IMR-90 (cell line): Measurements from ENCODE around the gene LAMA2. TPM values are rescaled to one million over a fixed set of nuclear protein-coding genes. Genes with fewer than 3 reads are reported as not detected.

Experiments used
- ATAC-seq: fragments of 200-7000 bp; cut with Tn5 transposase; 2 replicates; pipeline ENCODE4 v1.9.1; 2020; ENCODE audit warnings: low read depth, mild to moderate bottlenecking, moderate library complexity
- BruUV-seq: library from RNA; stranded (reverse); fragments of 400-500 nt; replicated peaks from 2 replicates; lab custom pipeline; 2021; lab: Mats Ljungman, UMichigan
- CTCF ChIA-PET: fragments of 300-600 bp; formaldehyde crosslinking; extraction: SDS; loops from one replicate; lab custom pipeline; 2021; ENCODE audit warnings: antibody characterized with exemption; lab: Yijun Ruan, JAX
- POLR2A ChIA-PET: fragments of 300-600 bp; sonication (Branson Sonifier 250); formaldehyde crosslinking; loops from one replicate; lab custom pipeline; 2022; ENCODE audit warnings: antibody characterized with exemption; ENCODE audit not compliant: unreplicated experiment; lab: Charles Lee
- DNase-seq: peaks from one replicate; pipeline ENCODE4 v3.0.0; 2013
- H2AFZ ChIP-seq: replicated peaks from 2 replicates; pipeline ENCODE3; 2013; ENCODE audit warnings: low read length, mild to moderate bottlenecking; ENCODE audit not compliant: poor library complexity
- H2AK5ac ChIP-seq: 2 replicates; pipeline ENCODE4 v1.6.1; 2013; ENCODE audit warnings: low read depth, low read length, inconsistent platforms
- H2AK9ac ChIP-seq: replicated peaks from 2 replicates; pipeline ENCODE3; 2013; ENCODE audit warnings: mild to moderate bottlenecking, low read depth, low read length, moderate library complexity; ENCODE audit not compliant: poor library complexity
- H2BK120ac ChIP-seq: 2 replicates; pipeline ENCODE4 v1.6.1; 2013; ENCODE audit warnings: low read depth, low read length, inconsistent platforms
- H2BK15ac ChIP-seq: 3 replicates; pipeline ENCODE4 v1.6.1; 2013; ENCODE audit warnings: low read depth, low read length, inconsistent platforms
- H2BK20ac ChIP-seq: 2 replicates; pipeline ENCODE4 v1.6.1; 2013; ENCODE audit warnings: low read depth, mild to moderate bottlenecking, inconsistent platforms, low read length, moderate library complexity
- H2BK5ac ChIP-seq: 2 replicates; pipeline ENCODE4 v1.6.1; 2013; ENCODE audit warnings: mild to moderate bottlenecking, low read depth, low read length, inconsistent platforms; ENCODE audit not compliant: poor library complexity, severe bottlenecking
- H3K14ac ChIP-seq: replicated peaks from 2 replicates; pipeline ENCODE4 v1.6.1; 2013; ENCODE audit warnings: low read depth, low read length, inconsistent platforms
- H3K18ac ChIP-seq: 2 replicates; pipeline ENCODE4 v1.6.1; 2013; ENCODE audit warnings: low read depth, low read length, control low read depth
- H3K23ac ChIP-seq: 2 replicates; pipeline ENCODE4 v1.6.1; 2013; ENCODE audit warnings: low read depth, low read length, inconsistent platforms
- H3K27ac ChIP-seq: 2 replicates; pipeline ENCODE4 v1.5.1; 2013; ENCODE audit warnings: mild to moderate bottlenecking, control low read depth, low read length; ENCODE audit not compliant: insufficient read depth
- H3K27me3 ChIP-seq: 2 replicates; pipeline ENCODE4 v1.6.1; 2013; ENCODE audit warnings: low read length; ENCODE audit not compliant: control insufficient read depth, insufficient read depth
- H3K36me3 ChIP-seq: 2 replicates; pipeline ENCODE4 v1.6.1; 2013; ENCODE audit warnings: low read length, mixed read lengths; ENCODE audit not compliant: control insufficient read depth, insufficient read depth
- H3K4ac ChIP-seq: 2 replicates; pipeline ENCODE4 v1.6.1; 2013; ENCODE audit warnings: low read depth, low read length, inconsistent platforms
- H3K4me1 ChIP-seq: 2 replicates; pipeline ENCODE4 v1.6.1; 2013; ENCODE audit warnings: low read length, mixed read lengths; ENCODE audit not compliant: control insufficient read depth, insufficient read depth
- H3K4me2 ChIP-seq: 2 replicates; pipeline ENCODE4 v1.6.1; 2013; ENCODE audit warnings: low read depth, mild to moderate bottlenecking, control low read depth, low read length, moderate library complexity
- H3K4me3 ChIP-seq: 2 replicates; pipeline ENCODE4 v1.5.1; 2013; ENCODE audit warnings: low read depth, mild to moderate bottlenecking, control low read depth, low read length, moderate library complexity; ENCODE audit not compliant: insufficient read depth
- H3K56ac ChIP-seq: 2 replicates; pipeline ENCODE4 v1.6.1; 2013; ENCODE audit warnings: low read length, inconsistent platforms; ENCODE audit not compliant: insufficient read depth; ENCODE audit errors: extremely low read depth
- H3K79me1 ChIP-seq, 2 experiments: 2 replicates each; pipeline ENCODE4 v1.6.1; 2013; ENCODE audit warnings: low read length in 2 of 2, inconsistent platforms in 1 of 2, low read depth in 1 of 2
- H3K9ac ChIP-seq: 2 replicates; pipeline ENCODE4 v1.6.1; 2013; ENCODE audit warnings: low read depth, low read length, control low read depth
- H3K9me1 ChIP-seq: 2 replicates; pipeline ENCODE4 v1.6.1; 2013; ENCODE audit warnings: low read length, inconsistent platforms; ENCODE audit not compliant: insufficient read depth
- H3K9me3 ChIP-seq: 2 replicates; pipeline ENCODE4 v1.6.1; 2013; ENCODE audit warnings: low read length; ENCODE audit not compliant: control insufficient read depth, insufficient read depth
- H4K20me1 ChIP-seq: 2 replicates; pipeline ENCODE4 v1.6.1; 2013; ENCODE audit warnings: low read length, inconsistent platforms; ENCODE audit not compliant: insufficient read depth
- H4K5ac ChIP-seq: 2 replicates; pipeline ENCODE4 v1.6.1; 2013; ENCODE audit warnings: mild to moderate bottlenecking, low read depth, low read length, control low read depth
- H4K8ac ChIP-seq, 2 experiments: 2 replicates each; pipeline ENCODE4 v1.6.1; 2013; ENCODE audit warnings: low read depth in 2 of 2, low read length in 2 of 2, control low read depth in 1 of 2, inconsistent platforms in 1 of 2
- H4K91ac ChIP-seq: 2 replicates; pipeline ENCODE4 v1.6.1; 2013; ENCODE audit warnings: low read depth, low read length, inconsistent platforms; ENCODE audit not compliant: insufficient read depth
- BHLHE40 ChIP-seq: fragments of 150-350 bp; IDR thresholded peaks from 2 replicates; pipeline ENCODE4 v1.6.1; 2016; ENCODE audit warnings: mild to moderate bottlenecking, low read depth, low read length
- WGBS, 2 experiments: methylation state at CpG; one replicate each; pipeline versions ENCODE4 v1.1.5 to v1.1.7; 2013; ENCODE audit warnings: missing lambda C conversion rate in 2 of 2; ENCODE audit not compliant: insufficient read length in 1 of 2; ENCODE audit errors: extremely low coverage in 2 of 2; 5-methylcytosine and 5-hydroxymethylcytosine counted together
- dilution Hi-C: fragments of 300-500 bp; cut with HindIII; formaldehyde crosslinking; loops from one replicate; pipeline ENCODE4 v1.14.3; 2018; ENCODE audit warnings: low sequenced_read_pairs; ENCODE audit not compliant: unreplicated experiment
- in situ Hi-C: fragments of 300-500 bp; cut with MboI; formaldehyde crosslinking; loops from 3 replicates; pipeline ENCODE4 v1.14.3; 2019; ENCODE audit warnings: low sequenced_read_pairs, inconsistent platforms, mixed read lengths
- intact Hi-C: fragments of 100-400 bp; cut with micrococcal nuclease; formaldehyde crosslinking; loops from 2 replicates; pipeline ENCODE4 v1.10.0; 2022
- polyA plus RNA-seq, 3 experiments: library from polyadenylated mRNA; depleted of rRNA; stranded (reverse); fragments of >200 nt; gene quantifications; 2 replicates each; pipeline ENCODE4 v1.2.3, GENCODE V29; 2012; ENCODE audit warnings: low replicate concordance in 1 of 3
- total RNA-seq: library from RNA; depleted of rRNA; stranded (reverse); fragments of >200 nt; gene quantifications from 2 replicates; pipeline ENCODE4 v1.2.3, GENCODE V29; 2012

The LAMA2 gene
- total and polyA plus RNA-seq, 2 of the 4 experiments (the other 2 are of a cell fraction): 9.9 to 13.3 TPM

GRCh38 chr6:128860782-128861181 lies 22.2 kb upstream of the LAMA2 start:
- no peak overlapping the region for H4K5ac ChIP-seq
- POLR2A ChIA-PET: no interaction called here
- no peak overlapping the region for H3K18ac ChIP-seq
- DNase-seq (no peak), ATAC-seq (no peak)
- no peak overlapping the region for H3K4me3 ChIP-seq
- BruUV-seq: no TSS peak
- H3K9ac ChIP-seq: no peak overlapping the region
- no peak overlapping the region for H2AK5ac ChIP-seq
- no peaks in the 10 kb centered on the region for H3K9me1 ChIP-seq
- no peak overlapping the region for H4K8ac ChIP-seq
- H2BK5ac ChIP-seq: no peak overlapping the region
- in situ Hi-C loops (no loop called here), intact Hi-C loops (no loop called here), dilution Hi-C loops (no loop called here)
- no peak overlapping the region for H3K14ac ChIP-seq
- CTCF ChIA-PET: no interaction called here
- no peak overlapping the region for H2BK15ac ChIP-seq
- H3K4me2 ChIP-seq: no peak overlapping the region
- H3K36me3 ChIP-seq: no peaks in the 10 kb centered on the region
- H3K27ac ChIP-seq: no peak overlapping the region
- no peaks in the 10 kb centered on the region for H3K9me3 ChIP-seq
- no peaks in the 10 kb centered on the region for H3K4me1 ChIP-seq
- WGBS, 2 experiments: no CpG with 5 or more reads among the region's 1 CpG
- H2BK120ac ChIP-seq: no peak overlapping the region
- no peak overlapping the region for H4K91ac ChIP-seq
- no peak overlapping the region for H3K4ac ChIP-seq
- H3K27me3 ChIP-seq: peaks cover 2% of the 10 kb centered on the region; the same call in 1 of the 2 replicates
- H3K79me1 ChIP-seq: no peaks in the 10 kb centered on the region
- H3K56ac ChIP-seq: no peak overlapping the region
- no peak for TF ChIP-seq BHLHE40
- H3K23ac ChIP-seq: no peak overlapping the region
- no peaks in the 10 kb centered on the region for H4K20me1 ChIP-seq
- H2AFZ ChIP-seq: no peak overlapping the region
- H2BK20ac ChIP-seq: no peak overlapping the region
- H2AK9ac ChIP-seq: no peak overlapping the region
